Measurements from ENCODE around the gene MED13. TPM values are rescaled to one million over a fixed set of nuclear protein-coding genes. Genes with fewer than 3 reads are reported as not detected.
"Not testable (repeated sequence)": the region's sequence is repeated elsewhere in the genome, so short reads cannot be mapped to it uniquely, and the experiment has no call there.

The MED13 gene
- total and polyA plus RNA-seq, 4 donors = 4.8 to 80.4 (median 47.5) TPM

- H3K27me3 ChIP-seq (ENCODE audit: control insufficient read depth in 1 of 2, insufficient read depth in 2 of 2, low read length in 1 of 2); H3K27ac ChIP-seq (ENCODE audit: low read depth in 1 of 2, low read length in 2 of 2); H3K4me3 ChIP-seq (ENCODE audit: low read length in 2 of 2); H3K36me3 ChIP-seq (ENCODE audit: control insufficient read depth in 1 of 2, insufficient read depth in 2 of 2, low read length in 1 of 2); DNase-seq; H3K9me3 ChIP-seq (ENCODE audit: control insufficient read depth, low read length); intact Hi-C loops (cut with DNase I); ATAC-seq (ENCODE audit: low FRiP score); H3K4me1 ChIP-seq (ENCODE audit: control insufficient read depth in 1 of 2, insufficient read depth in 2 of 2, low read length in 2 of 2): not testable (repeated sequence)
- WGBS, 2 donors = 82 to 87% methylated on average over 5 of the region's 5 CpGs
Observed at GRCh38 chr17:61894310-61894709, 170.8 kb downstream of the MED13 start.

Other genes starting within 250 kb of the MED13 start
- gene BRIP1, start 201.8 kb downstream of the MED13 start, total RNA-seq = 1 to 10 TPM in 1 of 2 donors, under 1 TPM in 1; 0.75 to 1.4 TPM
- under 1 TPM; 0.13 TPM for gene BRIP1, start 201.8 kb downstream of the MED13 start, polyA plus RNA-seq
- 10 to 100 TPM; 11.9 to 14.5 TPM for gene INTS2, start 137.3 kb downstream of the MED13 start, total RNA-seq
- 1 to 10 TPM; 1.8 to 1.9 TPM for gene INTS2, start 137.3 kb downstream of the MED13 start, polyA plus RNA-seq